Activated T-helper 2 cell treated with anti-CD3 and anti-CD28 coated beads, Interferon-gamma antibody, Interleukin-2, Interleukin-4, amounts not matched to agents 10 μg/mL and 5 μg/mL and 100 μg/mL, durations not matched to agents 14 hours and 24 hours and 36 hours (primary cell): ENCODE results near the gene SLC25A12. TPM values are rescaled to one million over a fixed set of nuclear protein-coding genes. Genes with fewer than 3 reads are reported as not detected.
"Not testable (repeated sequence)": the region's sequence is repeated elsewhere in the genome, so short reads cannot be mapped to it uniquely, and the experiment has no call there.

Source experiments
- DNase-seq: peaks from one replicate; pipeline ENCODE4 v3.0.0; 2021; ENCODE audit warnings: low spot score
- H3K27ac Mint-ChIP-seq: one replicate; pipeline ENCODE4 v1.8.0; 2021; ENCODE audit warnings: mixed read lengths
- H3K27me3 Mint-ChIP-seq: one replicate; pipeline ENCODE4 v1.8.0; 2021; ENCODE audit warnings: low read depth, mixed read lengths
- H3K36me3 Mint-ChIP-seq: one replicate; pipeline ENCODE4 v1.8.0; 2021; ENCODE audit warnings: low read depth, mixed read lengths
- H3K4me1 Mint-ChIP-seq: one replicate; pipeline ENCODE4 v1.8.0; 2021; ENCODE audit warnings: low read depth, mixed read lengths
- H3K4me3 Mint-ChIP-seq: one replicate; pipeline ENCODE4 v1.8.0; 2021; ENCODE audit warnings: low read depth, mild to moderate bottlenecking, moderate library complexity, mixed read lengths
- H3K9me3 Mint-ChIP-seq: one replicate; pipeline ENCODE4 v1.8.0; 2021; ENCODE audit warnings: mixed read lengths
- intact Hi-C: fragments of 100-400 bp; cut with micrococcal nuclease; formaldehyde crosslinking; loops from one replicate; pipeline ENCODE4 v1.15.1; 2023
- total RNA-seq: library from RNA; stranded (reverse); gene quantifications from 2 replicates; pipeline ENCODE4 v1.2.3, GENCODE V29; 2022

SLC25A12 gene
- total RNA-seq, 1 donor from 2014 or later: 27.2 TPM

DNA sequence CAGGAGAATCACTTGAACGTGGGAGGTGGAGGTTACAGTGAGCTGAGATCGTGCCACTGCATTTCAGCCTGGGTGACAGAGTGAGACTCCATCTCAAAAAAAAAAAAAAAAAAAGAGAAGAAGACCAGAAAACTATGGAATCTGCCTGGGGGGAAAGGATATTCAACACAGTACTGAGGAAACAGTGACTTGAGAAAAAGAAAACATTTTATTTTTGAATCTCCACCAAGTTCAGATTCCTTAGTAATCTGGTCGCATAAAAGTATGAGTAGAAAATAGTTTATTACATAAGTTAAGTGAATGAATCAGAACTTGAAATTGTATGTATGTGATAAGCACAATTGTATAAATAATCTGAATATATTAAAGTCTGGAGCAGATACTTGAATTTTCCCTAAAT is 15.2 kb upstream of the SLC25A12 start:
- H3K4me3 Mint-ChIP-seq: no peak overlapping the region
- no peaks in the 10 kb centered on the region for H3K9me3 Mint-ChIP-seq
- H3K4me1 Mint-ChIP-seq: peaks cover 4% of the 10 kb centered on the region
- intact Hi-C loops: no loop called here
- no peak for DNase-seq
- no peaks in the 10 kb centered on the region for H3K36me3 Mint-ChIP-seq
- peaks cover 8% of the 10 kb centered on the region for H3K27me3 Mint-ChIP-seq
- no peak overlapping the region for H3K27ac Mint-ChIP-seq

DNA sequence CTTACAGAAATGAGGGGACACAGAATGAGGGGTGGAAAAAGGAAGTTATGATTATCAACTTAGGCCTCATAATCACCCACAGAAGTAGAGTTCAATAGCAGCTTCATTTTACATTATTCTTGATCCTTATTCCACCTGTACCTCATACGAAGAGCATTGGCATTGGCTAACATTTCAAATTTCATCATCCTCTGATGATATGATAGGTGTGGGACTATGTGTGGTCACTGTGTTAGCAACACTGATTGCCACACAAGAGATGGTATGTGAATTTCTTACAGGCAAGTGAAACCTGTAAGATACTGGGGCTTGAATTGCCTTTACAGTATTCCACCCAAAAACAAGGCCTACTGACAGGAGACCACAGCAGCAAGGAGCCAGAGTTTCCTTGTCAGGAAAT is 14.2 kb upstream of the SLC25A12 start:
- H3K4me1 Mint-ChIP-seq: peaks cover 4% of the 10 kb centered on the region
- no peak for DNase-seq
- H3K36me3 Mint-ChIP-seq: no peaks in the 10 kb centered on the region
- H3K27ac Mint-ChIP-seq: no peak overlapping the region
- H3K27me3 Mint-ChIP-seq: peaks cover 13% of the 10 kb centered on the region
- no peak overlapping the region for H3K4me3 Mint-ChIP-seq
- no peaks in the 10 kb centered on the region for H3K9me3 Mint-ChIP-seq
- intact Hi-C loops: no loop called here

DNA sequence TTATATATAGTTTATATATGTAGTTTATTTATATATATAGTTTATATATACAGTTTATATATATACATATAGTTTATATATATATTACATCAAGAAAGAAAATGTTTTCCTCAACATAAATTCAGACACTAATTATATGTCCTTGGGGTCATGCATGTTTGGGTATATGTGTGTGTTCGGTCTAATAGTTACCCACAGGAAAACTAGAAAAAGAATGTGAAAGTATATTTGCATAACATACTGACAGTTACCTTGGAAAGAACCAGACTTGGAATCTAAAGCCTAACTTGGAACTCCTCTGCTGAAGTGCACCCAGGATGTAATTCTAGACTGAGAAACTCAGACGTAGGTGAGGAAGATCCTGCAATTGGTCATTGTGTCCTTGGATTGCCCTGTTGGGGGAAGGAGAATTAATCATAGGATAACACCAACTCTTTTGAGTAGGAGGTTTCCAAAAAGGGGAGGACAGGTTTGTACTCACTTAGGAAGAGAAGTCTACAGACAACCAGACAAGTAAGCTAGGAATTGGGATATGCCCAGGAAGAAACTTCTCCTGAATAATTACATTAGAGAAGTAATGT is 8.9 kb upstream of the SLC25A12 start:
- H3K27me3 Mint-ChIP-seq: peaks cover 25% of the 10 kb centered on the region
- H3K36me3 Mint-ChIP-seq: no peaks in the 10 kb centered on the region
- no peak for DNase-seq
- no peak overlapping the region for H3K27ac Mint-ChIP-seq
- H3K9me3 Mint-ChIP-seq: no peaks in the 10 kb centered on the region
- intact Hi-C loops: no loop called here
- H3K4me1 Mint-ChIP-seq: no peaks in the 10 kb centered on the region
- no peak overlapping the region for H3K4me3 Mint-ChIP-seq

DNA sequence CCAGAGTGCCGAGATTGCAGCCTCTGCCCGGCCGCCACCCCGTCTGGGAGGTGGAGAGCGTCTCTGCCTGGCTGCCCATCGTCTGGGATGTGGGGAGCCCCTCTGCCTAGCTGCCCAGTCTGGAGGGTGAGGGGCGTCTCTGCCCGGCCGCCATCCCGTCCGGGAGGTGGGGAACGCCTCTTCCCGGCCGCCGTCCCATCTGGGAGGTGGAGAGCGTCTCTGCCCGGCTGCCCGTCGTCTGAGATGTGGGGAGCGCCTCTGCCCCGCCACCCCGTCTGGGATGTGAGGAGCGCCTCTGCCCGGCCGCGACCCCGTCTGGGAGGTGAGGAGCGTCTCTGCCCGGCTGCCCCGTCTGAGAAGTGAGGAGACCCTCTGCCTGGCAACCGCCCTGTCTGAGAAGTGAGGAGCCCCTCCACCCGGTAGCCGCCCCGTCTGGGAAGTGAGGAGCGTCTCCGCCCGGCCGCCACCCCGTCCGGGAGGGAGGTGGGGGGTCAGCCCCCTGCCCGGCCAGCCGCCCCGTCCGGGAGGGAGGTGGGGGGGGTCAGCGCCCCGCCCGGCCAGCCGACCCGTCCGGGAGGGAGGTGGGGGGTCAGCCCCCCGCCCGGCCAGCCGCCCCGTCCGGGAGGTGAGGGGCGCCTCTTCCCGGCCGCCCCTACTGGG is 5.7 kb upstream of the SLC25A12 start:
- H3K27ac Mint-ChIP-seq, H3K4me1 Mint-ChIP-seq, H3K9me3 Mint-ChIP-seq, DNase-seq, H3K4me3 Mint-ChIP-seq, H3K36me3 Mint-ChIP-seq: not testable (repeated sequence)
- peaks cover 17% of the 10 kb centered on the region for H3K27me3 Mint-ChIP-seq
- intact Hi-C loops: loop anchor here (10.0 kb wide), 1 partner anchor 535 kb away; no protein-coding TSS in a partner anchor

DNA sequence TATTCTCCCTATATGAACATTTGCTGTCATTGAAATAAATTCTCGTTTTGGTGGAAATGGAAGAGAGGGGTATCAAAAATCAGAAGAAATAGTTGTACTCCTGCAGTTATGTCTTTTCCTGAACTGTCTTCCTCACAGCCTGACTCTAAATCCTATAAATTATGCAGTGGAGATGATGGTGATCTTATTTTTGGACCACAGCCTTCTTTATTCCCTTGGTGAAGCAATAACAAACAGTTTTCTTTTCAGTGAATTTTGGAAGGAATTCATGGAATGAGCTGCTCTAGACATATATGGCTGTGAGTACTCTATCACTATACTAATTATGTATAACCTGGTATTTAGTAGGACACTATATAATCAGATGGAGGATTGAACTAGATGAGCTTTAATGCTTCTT is 1.7 kb upstream of the SLC25A12 start:
- intact Hi-C loops: loop anchor here (10.0 kb wide), 1 partner anchor 539 kb away; no protein-coding TSS in a partner anchor

DNA sequence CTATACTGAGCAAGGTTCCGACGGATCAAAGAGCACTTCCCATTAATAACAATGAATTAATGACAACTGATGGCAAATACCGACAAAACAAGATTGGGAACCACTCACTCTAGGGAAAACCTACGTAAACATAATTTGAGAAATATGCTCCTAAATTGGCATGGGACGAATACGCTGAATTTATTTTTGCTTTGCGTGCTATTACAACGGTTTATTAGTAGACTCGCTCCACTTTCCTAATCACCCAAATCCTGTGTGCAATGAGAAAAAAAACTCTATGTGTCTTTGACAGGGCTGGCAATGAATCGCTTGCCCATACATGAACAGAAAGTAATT is 536 bp upstream of the SLC25A12 start:
- H3K27ac Mint-ChIP-seq: peak overlapping the region; percentile 78
- H3K9me3 Mint-ChIP-seq: no peaks in the 10 kb centered on the region
- no peak for DNase-seq
- H3K4me3 Mint-ChIP-seq: peak overlapping the region; percentile 98
- intact Hi-C loops: loop anchor here (1.0 to 10.0 kb wide), 4 partner anchors 28 to 798 kb away; partner anchors contain the start of genes HAT1 and METAP1D
- H3K27me3 Mint-ChIP-seq: no peaks in the 10 kb centered on the region
- peaks cover 29% of the 10 kb centered on the region for H3K4me1 Mint-ChIP-seq
- peaks cover 20% of the 10 kb centered on the region for H3K36me3 Mint-ChIP-seq

More for the DNA sequence above, 1.7 kb upstream of the SLC25A12 start:
- H3K27me3 Mint-ChIP-seq: no peaks in the 10 kb centered on the region
- no peak overlapping the region for H3K27ac Mint-ChIP-seq
- peaks cover 10% of the 10 kb centered on the region for H3K36me3 Mint-ChIP-seq
- H3K4me1 Mint-ChIP-seq: peaks cover 24% of the 10 kb centered on the region
- H3K4me3 Mint-ChIP-seq: no peak overlapping the region
- no peak for DNase-seq
- H3K9me3 Mint-ChIP-seq: no peaks in the 10 kb centered on the region

DNA sequence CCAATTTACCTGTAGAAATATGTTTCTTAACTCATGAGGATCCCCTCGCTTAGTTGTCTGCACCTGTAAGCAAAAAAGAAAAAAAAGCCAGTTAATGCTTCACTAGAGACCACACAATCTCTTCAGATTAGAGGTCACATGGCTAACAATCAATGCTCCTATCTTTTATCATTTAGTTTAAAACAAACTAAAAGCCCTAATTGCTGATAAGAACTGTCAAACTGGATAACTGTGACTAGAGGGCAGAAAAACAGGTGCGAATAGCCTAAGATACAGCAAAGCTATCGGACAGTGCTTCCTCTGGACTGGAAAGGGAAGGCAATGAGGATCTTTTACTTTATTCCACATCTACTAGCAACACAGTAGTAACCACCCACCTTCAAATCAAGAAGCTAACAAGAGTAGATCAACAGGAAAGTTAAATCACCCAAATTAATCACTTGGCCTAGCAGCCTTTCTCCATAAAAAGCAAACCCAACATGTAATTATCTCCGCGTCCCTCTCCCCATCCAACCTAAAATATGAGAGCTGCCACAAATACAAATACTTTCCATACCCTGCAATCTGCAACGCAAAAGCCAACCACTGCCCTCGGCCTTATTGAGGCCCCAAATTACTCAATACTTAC is 734 bp downstream of the SLC25A12 start:
- Mint-ChIP-seq H3K27me3 (no peaks in the 10 kb centered on the region), H3K4me3 (peak overlapping the region; percentile 98), H3K27ac (peak overlapping the region; percentile 89), H3K4me1 (peaks cover 37% of the 10 kb centered on the region), H3K9me3 (no peaks in the 10 kb centered on the region), H3K36me3 (peaks cover 28% of the 10 kb centered on the region)
- intact Hi-C loops: loop anchor here (1.0 to 10.0 kb wide), 4 partner anchors 15 to 799 kb away; partner anchors contain the start of gene METAP1D
- no peak for DNase-seq

DNA sequence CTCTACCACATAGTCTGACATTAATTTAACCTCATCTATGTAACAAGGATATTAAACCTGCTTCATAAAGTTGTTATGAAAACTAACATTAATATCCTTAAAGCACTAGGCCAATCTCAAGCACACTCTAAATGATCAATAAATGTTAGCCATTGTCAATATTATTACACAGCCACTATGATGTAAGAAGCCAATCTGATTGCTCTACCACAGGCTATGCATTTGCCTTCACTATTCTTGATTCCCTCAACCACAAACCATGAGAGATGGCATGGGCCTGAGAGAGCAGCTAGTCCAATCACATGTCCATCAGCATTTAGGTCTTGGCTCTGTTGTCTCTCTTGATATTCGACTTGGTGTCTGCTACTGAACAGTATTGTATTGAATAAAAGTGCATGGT is 4.2 kb downstream of the SLC25A12 start:
- DNase-seq: no peak
- Mint-ChIP-seq H3K4me3 (no peak overlapping the region), H3K27ac (no peak overlapping the region), H3K27me3 (no peaks in the 10 kb centered on the region), H3K4me1 (peaks cover 42% of the 10 kb centered on the region), H3K36me3 (peaks cover 38% of the 10 kb centered on the region), H3K9me3 (no peaks in the 10 kb centered on the region)
- intact Hi-C loops: loop anchor here (5.0 to 10.0 kb wide), 3 partner anchors 107 to 802 kb away; partner anchors contain the start of gene METAP1D

DNA sequence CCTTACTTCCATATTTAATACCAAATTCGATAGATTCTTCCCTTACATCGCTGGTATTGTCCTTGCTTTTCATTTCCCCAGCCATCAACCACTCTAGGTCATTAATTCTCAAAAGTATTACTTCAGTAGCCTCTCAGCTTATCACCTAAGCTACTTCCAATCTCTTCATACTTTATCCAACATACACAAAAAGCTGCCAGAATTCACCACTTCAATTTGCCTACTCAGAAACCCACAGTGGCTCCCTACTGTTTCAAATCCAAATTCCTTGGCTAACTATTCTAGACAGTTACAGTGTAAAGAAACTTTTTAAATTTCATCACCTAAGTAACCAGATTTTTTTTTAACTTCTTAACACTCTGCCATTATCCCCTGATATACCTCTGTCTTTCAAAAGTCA is 4.7 kb downstream of the SLC25A12 start:
- peaks cover 38% of the 10 kb centered on the region for H3K36me3 Mint-ChIP-seq
- H3K27ac Mint-ChIP-seq: no peak overlapping the region
- DNase-seq: no peak
- no peaks in the 10 kb centered on the region for H3K9me3 Mint-ChIP-seq
- peaks cover 37% of the 10 kb centered on the region for H3K4me1 Mint-ChIP-seq
- no peaks in the 10 kb centered on the region for H3K27me3 Mint-ChIP-seq
- no peak overlapping the region for H3K4me3 Mint-ChIP-seq
- intact Hi-C loops: no loop called here

DNA sequence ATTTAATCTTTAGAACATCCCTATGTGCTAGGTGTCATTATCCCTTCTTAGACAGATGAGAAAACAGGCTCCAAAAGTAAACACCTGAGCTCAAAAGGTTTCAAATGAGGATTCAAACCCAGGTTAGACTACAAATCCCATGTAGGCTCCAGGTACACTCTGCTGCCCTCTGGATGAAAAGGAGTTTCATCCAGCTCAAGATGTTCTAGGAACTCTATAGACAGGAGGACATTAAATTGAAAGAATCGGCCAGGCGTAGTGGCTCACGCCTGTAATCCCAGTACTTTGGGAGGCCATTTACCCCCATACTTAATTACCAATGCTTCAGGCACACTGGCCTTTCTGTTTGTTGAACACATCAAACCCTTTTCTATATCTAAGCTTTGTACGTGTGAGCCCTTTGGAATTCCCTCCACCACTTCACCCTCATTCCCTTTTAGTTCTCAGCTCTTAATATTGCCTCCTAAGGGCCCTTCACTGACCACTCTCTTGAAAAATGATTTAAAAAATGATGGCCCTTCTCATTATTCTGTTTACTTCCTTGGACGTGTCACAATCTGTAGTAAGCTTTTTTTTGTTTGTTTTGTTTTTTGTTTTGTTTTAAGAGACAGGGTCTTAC is 10.7 kb downstream of the SLC25A12 start:
- Mint-ChIP-seq H3K4me1 (peaks cover 32% of the 10 kb centered on the region), H3K4me3 (no peak overlapping the region), H3K9me3 (no peaks in the 10 kb centered on the region), H3K27ac (no peak overlapping the region), H3K36me3 (peaks cover 24% of the 10 kb centered on the region), H3K27me3 (no peaks in the 10 kb centered on the region)
- DNase-seq: no peak
- intact Hi-C loops: loop anchor here (5.0 kb wide), 1 partner anchor 39 kb away; the partner anchor contains the start of gene HAT1

DNA sequence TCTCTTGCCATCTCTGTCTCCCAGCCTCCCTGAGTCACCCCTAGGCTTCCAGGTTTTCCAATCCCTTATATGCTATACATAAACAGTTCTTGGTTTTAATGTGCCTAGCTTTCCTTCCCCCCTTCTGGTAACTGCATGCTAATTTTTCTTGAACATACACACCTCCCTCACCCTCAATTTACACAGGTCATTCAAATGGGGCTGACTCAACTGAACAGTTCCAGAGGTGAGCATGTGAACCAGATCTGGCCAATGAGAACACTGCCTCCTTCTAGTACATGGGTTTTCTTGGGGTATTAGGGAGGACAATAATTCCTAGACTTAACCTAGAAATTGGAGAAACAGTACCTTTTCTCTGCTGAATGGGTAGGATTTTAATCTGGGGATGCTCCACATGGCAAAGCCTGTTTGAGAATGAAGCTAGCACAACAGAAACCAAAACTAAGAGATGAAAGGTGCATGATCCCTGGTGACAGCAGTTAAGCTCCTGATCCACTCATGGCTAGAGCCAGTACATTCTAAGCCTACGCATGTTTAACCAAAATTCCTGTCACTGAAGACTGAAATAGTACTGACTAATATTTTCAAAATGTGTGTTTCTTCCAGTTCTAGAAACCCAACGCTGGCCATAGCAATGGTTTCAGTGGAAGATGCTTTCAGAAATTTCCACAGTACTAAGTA is 11.8 kb downstream of the SLC25A12 start:
- no peaks in the 10 kb centered on the region for H3K27me3 Mint-ChIP-seq
- no peak overlapping the region for H3K4me3 Mint-ChIP-seq
- no peaks in the 10 kb centered on the region for H3K9me3 Mint-ChIP-seq
- DNase-seq: no peak
- peaks cover 19% of the 10 kb centered on the region for H3K36me3 Mint-ChIP-seq
- intact Hi-C loops: loop anchor here (1.0 to 5.0 kb wide), 2 partner anchors 28 to 40 kb away; partner anchors contain the start of gene HAT1
- H3K4me1 Mint-ChIP-seq: peaks cover 33% of the 10 kb centered on the region
- peak overlapping the region; percentile 75 for H3K27ac Mint-ChIP-seq

DNA sequence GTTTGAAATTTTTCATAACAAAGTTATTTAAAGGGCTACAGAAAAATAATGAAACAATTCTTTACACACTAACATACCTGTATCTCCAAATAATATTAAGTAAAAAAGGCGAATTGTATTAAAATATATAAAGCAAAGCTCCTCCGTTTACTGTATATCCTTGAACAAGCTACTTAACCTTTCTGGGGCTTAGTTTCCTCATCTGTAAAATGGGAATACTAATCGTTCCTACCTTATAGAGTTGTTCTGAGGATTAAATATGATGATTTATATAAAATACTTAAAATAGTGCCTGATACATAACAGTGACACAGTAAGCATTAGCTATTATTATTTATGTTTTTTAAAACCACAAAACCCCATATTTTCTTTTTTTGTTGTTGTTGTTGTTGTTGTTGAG is 13.3 kb downstream of the SLC25A12 start:
- intact Hi-C loops: loop anchor here (5.0 kb wide), 1 partner anchor 42 kb away; the partner anchor contains the start of gene HAT1

More for the DNA sequence above, 13.3 kb downstream of the SLC25A12 start:
- no peak for DNase-seq
- Mint-ChIP-seq H3K4me3 (no peak overlapping the region), H3K27ac (no peak overlapping the region), H3K4me1 (peaks cover 34% of the 10 kb centered on the region), H3K36me3 (peaks cover 23% of the 10 kb centered on the region), H3K27me3 (no peaks in the 10 kb centered on the region), H3K9me3 (no peaks in the 10 kb centered on the region)
